MCF 10A (cell line): Measurements from ENCODE around the gene FER. TPM values are rescaled to one million over a fixed set of nuclear protein-coding genes. Genes with fewer than 3 reads are reported as not detected.

Source experiments
- BruUV-seq: library from RNA; stranded (reverse); fragments of 400-500 nt; replicated peaks from 2 replicates; lab custom pipeline; 2021; lab: Mats Ljungman, UMichigan
- CTCF ChIA-PET: fragments of 300-600 bp; sonication (Branson Sonifier 250); formaldehyde crosslinking; extraction: SDS; loops from one replicate; lab custom pipeline; 2021; ENCODE audit warnings: antibody characterized with exemption, inconsistent platforms; lab: Yijun Ruan, JAX
- POLR2A ChIA-PET: fragments of 300-600, 350-650 bp; sonication (Branson Sonifier 250); formaldehyde crosslinking; extraction: SDS; loops from one replicate; lab custom pipeline; 2020; ENCODE audit warnings: antibody characterized with exemption, inconsistent platforms; lab: Yijun Ruan, JAX
- DNase-seq: peaks from one replicate; pipeline ENCODE4 v3.0.0-alpha.2; 2018; ENCODE audit not compliant: unreplicated experiment
- H3K27ac Mint-ChIP-seq: one replicate; pipeline ENCODE4 v1.8.0; 2022; ENCODE audit warnings: mild to moderate bottlenecking, low read depth, mixed read lengths; ENCODE audit not compliant: unreplicated experiment
- H3K27me3 Mint-ChIP-seq: one replicate; pipeline ENCODE4 v1.8.0; 2022; ENCODE audit warnings: mixed read lengths; ENCODE audit not compliant: insufficient read depth, unreplicated experiment
- H3K36me3 Mint-ChIP-seq: one replicate; pipeline ENCODE4 v1.8.0; 2022; ENCODE audit warnings: mild to moderate bottlenecking, moderate library complexity, mixed read lengths; ENCODE audit not compliant: insufficient read depth, unreplicated experiment
- H3K4me1 Mint-ChIP-seq: one replicate; pipeline ENCODE4 v1.8.0; 2022; ENCODE audit warnings: mixed read lengths; ENCODE audit not compliant: insufficient read depth, unreplicated experiment
- H3K4me3 Mint-ChIP-seq: one replicate; pipeline ENCODE4 v1.8.0; 2022; ENCODE audit warnings: mild to moderate bottlenecking, moderate library complexity, mixed read lengths; ENCODE audit not compliant: unreplicated experiment
- H3K9me3 Mint-ChIP-seq: one replicate; pipeline ENCODE4 v1.8.0; 2022; ENCODE audit warnings: mixed read lengths; ENCODE audit not compliant: unreplicated experiment
- CTCF ChIP-seq: fragments of 200-600 bp; IDR thresholded peaks from one replicate; pipeline ENCODE4 v1.8.0; 2022; ENCODE audit warnings: antibody characterized with exemption, mild to moderate bottlenecking; ENCODE audit not compliant: unreplicated experiment
- intact Hi-C: fragments of 100-400 bp; cut with micrococcal nuclease; formaldehyde crosslinking; loops from 2 replicates; pipeline ENCODE4 v1.14.1; 2022
- total RNA-seq: library from RNA; stranded (reverse); gene quantifications from 2 replicates; pipeline ENCODE4 v1.2.3, GENCODE V29; 2022

FER gene
- total RNA-seq, 1 experiment from 2014 or later, result 71.1 TPM

- POLR2A ChIA-PET, result no interaction called here
- CTCF ChIA-PET, result interaction anchor here (1.0 kb wide), 1 partner anchor 10 kb away, joined by 4 read pairs; no protein-coding TSS in a partner anchor
- no peaks in the 10 kb centered on the region for H3K36me3 Mint-ChIP-seq
- no peak for DNase-seq
- H3K27me3 Mint-ChIP-seq, result no peaks in the 10 kb centered on the region
- no peaks in the 10 kb centered on the region for H3K9me3 Mint-ChIP-seq
- BruUV-seq, result no TSS peak
- intact Hi-C loops, result no loop called here
- H3K27ac Mint-ChIP-seq, result no peak overlapping the region
- no peaks in the 10 kb centered on the region for H3K4me1 Mint-ChIP-seq
- no peak overlapping the region for H3K4me3 Mint-ChIP-seq
- TF ChIP-seq CTCF, result no peak
Measured at GRCh38 chr5:108739906-108740305, 7.8 kb upstream of the FER start.

- ChIA-PET POLR2A (interaction anchor here (2.4 kb wide), 1 partner anchor 15 kb away, joined by 8 read pairs; no protein-coding TSS in a partner anchor), CTCF (no interaction called here)
- no peak for DNase-seq
- no TSS peak for BruUV-seq
- H3K4me3 Mint-ChIP-seq, result no peak overlapping the region
- H3K27me3 Mint-ChIP-seq, result no peaks in the 10 kb centered on the region
- TF ChIP-seq CTCF, result no peak
- H3K4me1 Mint-ChIP-seq, result no peaks in the 10 kb centered on the region
- intact Hi-C loops, result no loop called here
- H3K9me3 Mint-ChIP-seq, result no peaks in the 10 kb centered on the region
- no peak overlapping the region for H3K27ac Mint-ChIP-seq
- peaks cover 2% of the 10 kb centered on the region for H3K36me3 Mint-ChIP-seq
Measured at GRCh38 chr5:108743319-108743718, 4.4 kb upstream of the FER start.

GRCh38 chr5:108743846-108744245 lies 3.9 kb upstream of the FER start:
- Mint-ChIP-seq H3K4me1 (no peaks in the 10 kb centered on the region), H3K27ac (no peak overlapping the region), H3K36me3 (peaks cover 5% of the 10 kb centered on the region), H3K27me3 (no peaks in the 10 kb centered on the region), H3K9me3 (no peaks in the 10 kb centered on the region), H3K4me3 (no peak overlapping the region)
- no TSS peak for BruUV-seq
- no peak for TF ChIP-seq CTCF
- ChIA-PET POLR2A (interaction anchor here (2.4 kb wide), 1 partner anchor 15 kb away, joined by 8 read pairs; no protein-coding TSS in a partner anchor), CTCF (interaction anchor here (0.7 kb wide), 1 partner anchor 175 kb away, joined by 4 read pairs; no protein-coding TSS in a partner anchor)
- intact Hi-C loops, result no loop called here
- DNase-seq, result no peak

- intact Hi-C loops, result loop anchor here (1.0 to 5.0 kb wide), 5 partner anchors 19 to 720 kb away; no protein-coding TSS in a partner anchor
- DNase-seq, result no peak
- POLR2A ChIA-PET, result interaction anchor here (0.6 to 5.1 kb wide), 17 partner anchors 10 to 663 kb away, joined by 3 to 206 read pairs (median 4); partner anchors contain the start of gene PJA2
Measured at GRCh38 chr5:108747111-108747773, 455 bp upstream of the FER start.

More at GRCh38 chr5:108747111-108747773, 455 bp upstream of the FER start:
- Mint-ChIP-seq H3K4me1 (peaks cover 5% of the 10 kb centered on the region), H3K27me3 (no peaks in the 10 kb centered on the region), H3K9me3 (no peaks in the 10 kb centered on the region), H3K36me3 (peaks cover 12% of the 10 kb centered on the region), H3K27ac (peak overlapping the region; percentile 99), H3K4me3 (peak overlapping the region; percentile 87)
- no TSS peak for BruUV-seq
- CTCF ChIA-PET, result no interaction called here
- no peak for TF ChIP-seq CTCF
